Cortex of kidney (tissue), 1 donor: ENCODE results near the gene CCDC71.

Experiments
- DNase-seq: peaks from one replicate; lab custom pipeline; 2025; lab: John Stamatoyannopoulos, UW

Gene CCDC71

GRCh38 chr3:49131040-49131439 lies 35.1 kb downstream of the CCDC71 start:
- DNase-seq = no peak

DNA sequence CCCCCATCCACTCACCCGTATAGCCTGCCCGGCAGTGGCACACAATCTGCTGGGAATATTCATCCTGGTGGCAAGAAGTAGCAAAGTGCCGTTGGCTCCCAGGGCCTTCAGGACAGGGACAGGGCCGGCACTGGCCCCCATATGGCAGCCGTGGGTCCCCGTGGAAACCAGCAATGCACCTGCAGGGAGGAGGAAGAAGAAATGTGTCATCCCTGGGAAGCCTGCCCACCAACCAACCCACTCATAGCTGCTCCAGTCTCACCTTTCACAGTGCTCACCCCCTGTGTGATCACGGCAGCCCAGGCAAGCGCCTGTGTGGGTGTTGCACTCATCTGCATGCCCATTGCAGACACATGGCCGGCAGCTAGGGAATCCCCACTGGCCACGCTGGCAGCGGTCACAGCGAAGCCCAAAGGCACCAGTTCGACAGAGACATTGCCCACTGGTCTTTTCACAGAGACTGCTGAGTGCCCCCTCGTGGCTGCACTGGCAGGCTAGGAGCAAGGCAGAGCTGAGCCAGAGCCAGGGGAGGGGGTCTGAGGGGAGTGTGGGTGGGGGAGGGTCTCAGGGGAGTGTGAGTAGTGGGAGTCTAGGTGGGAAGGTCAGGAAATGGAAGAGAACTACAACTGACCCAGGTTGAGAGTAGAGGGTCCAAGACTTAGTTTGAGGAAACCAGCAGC lies 41.0 kb downstream of the CCDC71 start:
- no peak for DNase-seq

DNA sequence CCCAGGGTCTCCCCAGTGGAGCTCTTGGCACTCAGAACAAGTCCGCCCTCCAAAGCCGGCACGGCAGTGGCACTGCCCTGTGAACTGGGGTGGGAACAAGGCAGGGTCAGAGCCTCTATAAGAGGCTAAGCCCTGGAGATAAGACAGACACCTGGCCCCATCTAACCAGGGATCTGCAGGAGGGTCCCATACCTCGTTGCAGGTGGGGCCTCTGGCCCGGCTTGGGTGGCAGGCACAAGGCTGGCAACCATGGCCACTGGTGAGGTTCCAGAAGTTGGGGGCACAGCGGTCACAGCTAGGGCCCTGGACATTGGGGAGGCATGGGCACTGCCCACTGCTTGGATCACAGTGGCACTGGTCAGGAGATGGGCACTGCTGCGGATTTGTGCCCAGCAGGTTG lies 41.9 kb downstream of the CCDC71 start:
- no peak for DNase-seq

- DNase-seq = no peak
Measured at GRCh38 chr3:49123687-49124086, 42.4 kb downstream of the CCDC71 start.

GRCh38 chr3:49122886-49123545 lies 43.1 kb downstream of the CCDC71 start:
- DNase-seq = no peak

- no peak for DNase-seq
Measured at GRCh38 chr3:49122451-49122850, 43.7 kb downstream of the CCDC71 start.

- no peak for DNase-seq
Measured at GRCh38 chr3:49122022-49122421, 44.1 kb downstream of the CCDC71 start.

- no peak for DNase-seq
Measured at GRCh38 chr3:49121132-49121736, 44.9 kb downstream of the CCDC71 start.

DNA sequence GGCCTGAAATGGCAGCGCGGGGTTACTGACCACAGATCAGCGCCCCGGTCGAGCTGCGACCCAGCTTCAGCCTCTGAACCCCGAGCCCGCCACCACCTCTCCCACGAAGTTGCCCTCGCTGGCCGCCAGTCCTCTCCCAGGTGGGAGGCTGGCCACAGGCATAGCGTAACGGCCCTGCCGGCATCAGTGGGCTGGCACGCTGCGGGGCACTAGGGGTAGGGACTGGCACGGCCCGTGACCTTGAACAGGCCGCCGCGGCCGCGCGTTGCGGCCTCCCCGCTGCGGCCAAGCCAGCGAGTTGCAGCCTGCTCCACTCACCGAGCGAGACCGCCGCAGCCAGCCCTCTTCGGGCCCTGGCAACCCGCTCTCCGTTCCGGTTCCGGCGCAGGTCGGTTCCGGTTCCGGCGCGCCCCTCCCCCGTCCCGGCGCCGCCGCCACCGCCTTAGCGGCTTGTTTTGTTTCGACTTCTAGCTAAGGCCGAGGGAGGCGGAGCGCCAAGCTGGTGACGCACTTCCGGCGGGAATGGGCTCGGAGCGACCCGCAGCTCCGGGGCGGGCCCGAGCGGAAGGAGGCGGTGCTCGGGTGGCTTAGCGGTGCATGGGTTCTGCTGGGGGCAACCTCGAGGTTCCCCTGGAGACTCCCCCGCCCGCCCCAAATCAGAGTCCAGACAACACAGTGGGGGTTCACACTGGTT lies 45.5 kb downstream of the CCDC71 start, which contains the start of gene USP19:
TSS of gene USP19 (minus strand) at position 386 of the 694 bp plus-strand sequence. CDS start 1,678 bp downstream, outside the sequence.
- DNase-seq = peak; percentile 77

- no peak for DNase-seq
Measured at GRCh38 chr3:49120096-49120437, 46.1 kb downstream of the CCDC71 start.

GRCh38 chr3:49119439-49119838 lies 46.7 kb downstream of the CCDC71 start:
- no peak for DNase-seq

- no peak for DNase-seq
Measured at GRCh38 chr3:49119036-49119435, 47.1 kb downstream of the CCDC71 start.
